BJ (cell line): ENCODE data around the gene LCE1C. TPM values are rescaled to one million over a fixed set of nuclear protein-coding genes. Genes with fewer than 3 reads are reported as not detected.

Experiments used
- CTCF ChIA-PET: fragments of 350-600 bp; formaldehyde crosslinking; extraction: SDS; loops from one replicate; lab custom pipeline; 2021; ENCODE audit warnings: antibody characterized with exemption, inconsistent platforms; lab: Yijun Ruan, JAX
- POLR2A ChIA-PET: fragments of 300-600 bp; sonication (Branson Sonifier 250); formaldehyde crosslinking; extraction: SDS; loops from one replicate; lab custom pipeline; 2021; ENCODE audit warnings: antibody characterized with exemption; lab: Charles Lee
- DNase-seq: peaks from one replicate; pipeline ENCODE4 v3.0.0-alpha.2; 2011; ENCODE audit warnings: low read depth
- H3K27me3 ChIP-seq: 2 replicates; pipeline ENCODE4 v1.6.0; 2011; ENCODE audit warnings: low read length; ENCODE audit not compliant: control insufficient read depth, insufficient read depth
- H3K36me3 ChIP-seq: 2 replicates; pipeline ENCODE4 v1.5.1; 2011; ENCODE audit warnings: low read length; ENCODE audit not compliant: control insufficient read depth, insufficient read depth
- H3K4me3 ChIP-seq: 2 replicates; pipeline ENCODE4 v1.5.1; 2011; ENCODE audit warnings: low read depth, mild to moderate bottlenecking, control low read depth, low read length
- CTCF ChIP-seq: IDR thresholded peaks from 2 replicates; pipeline ENCODE4 v1.5.1; 2011; ENCODE audit warnings: low read depth, mild to moderate bottlenecking, control low read depth, inconsistent platforms, low read length, moderate library complexity; ENCODE audit not compliant: insufficient read depth
- polyA minus RNA-seq: library from RNA; depleted of rRNA, polyadenylated mRNA; stranded (reverse); fragments of >200 nt; gene quantifications from 2 replicates; pipeline ENCODE4 v1.2.3, GENCODE V29; 2011; rRNA and poly(A)+ RNA removed
- polyA plus RNA-seq: library from polyadenylated mRNA; depleted of rRNA; stranded (reverse); fragments of >200 nt; gene quantifications from 2 replicates; pipeline ENCODE4 v1.2.3, GENCODE V29; 2011; rRNA removed

Gene LCE1C
- polyA plus RNA-seq = not detected in 2 replicates
- polyA minus RNA-seq = not detected in 2 replicates

GRCh38 chr1:152806576-152806975, at the start of gene LCE1C:
LCE1C (minus strand) TSS chr1:152806651; CDS start chr1:152805478, 1,173 bp downstream.
- TF ChIP-seq CTCF = no peak
- DNase-seq = no peak
- Histone ChIP-seq H3K4me3 (no peak within 1 kb of the TSS), H3K36me3 (no peaks in the 10 kb centered on the region), H3K27me3 (no peaks in the 10 kb centered on the region)
- ChIA-PET CTCF (interaction anchor here (0.7 kb wide), 1 partner anchor 152 kb away, joined by 3 read pairs; no protein-coding TSS in a partner anchor), POLR2A (no interaction called here)

- TF ChIP-seq CTCF = no peak
- H3K4me3 ChIP-seq = no peak overlapping the region
- no peak for DNase-seq
- POLR2A ChIA-PET = no interaction called here
- CTCF ChIA-PET = interaction anchor here (1.7 to 6.2 kb wide), 2 partner anchors 16 to 70 kb away, joined by 5 to 39 read pairs; no protein-coding TSS in a partner anchor
- no peaks in the 10 kb centered on the region for H3K27me3 ChIP-seq
- no peaks in the 10 kb centered on the region for H3K36me3 ChIP-seq
Observed at GRCh38 chr1:152855661-152856060, 49.2 kb upstream of the LCE1C start.

- Histone ChIP-seq H3K36me3 (no peaks in the 10 kb centered on the region), H3K4me3 (no peak within 1 kb of the TSS), H3K27me3 (no peaks in the 10 kb centered on the region)
- POLR2A ChIA-PET = no interaction called here
- CTCF ChIA-PET = interaction anchor here (2.3 kb wide), 1 partner anchor 84 kb away, joined by 7 read pairs; no protein-coding TSS in a partner anchor
- no peak for TF ChIP-seq CTCF
- DNase-seq = no peak
Observed at GRCh38 chr1:152842556-152842955, 36.1 kb upstream of the LCE1C start, which contains the start of gene LCE6A. LCE6A (plus strand) TSS chr1:152842856; CDS start chr1:152843521, 665 bp downstream.

GRCh38 chr1:152836870-152837269, 30.4 kb upstream of the LCE1C start:
- Histone ChIP-seq H3K4me3 (no peak overlapping the region), H3K27me3 (no peaks in the 10 kb centered on the region), H3K36me3 (no peaks in the 10 kb centered on the region)
- CTCF ChIA-PET = interaction anchor here (0.7 kb wide), 1 partner anchor 182 kb away, joined by 3 read pairs; no protein-coding TSS in a partner anchor
- no peak for DNase-seq
- no peak for TF ChIP-seq CTCF
- POLR2A ChIA-PET = no interaction called here

- TF ChIP-seq CTCF = no peak
- no peak for DNase-seq
- Histone ChIP-seq H3K4me3 (no peak within 1 kb of the TSS), H3K27me3 (no peaks in the 10 kb centered on the region), H3K36me3 (no peaks in the 10 kb centered on the region)
- POLR2A ChIA-PET = no interaction called here
- CTCF ChIA-PET = no interaction called here
Observed at GRCh38 chr1:152827173-152827572, 20.7 kb upstream of the LCE1C start, which contains the start of gene LCE1A. LCE1A (plus strand) TSS chr1:152827473; CDS start chr1:152827473, 0 bp downstream.
